Activated T-helper 2 cell treated with anti-CD3 and anti-CD28 coated beads, Interferon-gamma antibody, Interleukin-2, Interleukin-4, amounts not matched to agents 10 μg/mL and 5 μg/mL and 100 μg/mL, durations not matched to agents 14 hours and 24 hours and 36 hours (primary cell): ENCODE results near the gene PAH. TPM values are rescaled to one million over a fixed set of nuclear protein-coding genes. Genes with fewer than 3 reads are reported as not detected.
"Not testable (repeated sequence)": the region's sequence is repeated elsewhere in the genome, so short reads cannot be mapped to it uniquely, and the experiment has no call there.

Experiments
- DNase-seq: peaks from one replicate; pipeline ENCODE4 v3.0.0; 2021; ENCODE audit warnings: low spot score
- H3K27ac Mint-ChIP-seq: one replicate; pipeline ENCODE4 v1.8.0; 2021; ENCODE audit warnings: mixed read lengths
- H3K27me3 Mint-ChIP-seq: one replicate; pipeline ENCODE4 v1.8.0; 2021; ENCODE audit warnings: low read depth, mixed read lengths
- H3K36me3 Mint-ChIP-seq: one replicate; pipeline ENCODE4 v1.8.0; 2021; ENCODE audit warnings: low read depth, mixed read lengths
- H3K4me1 Mint-ChIP-seq: one replicate; pipeline ENCODE4 v1.8.0; 2021; ENCODE audit warnings: low read depth, mixed read lengths
- H3K4me3 Mint-ChIP-seq: one replicate; pipeline ENCODE4 v1.8.0; 2021; ENCODE audit warnings: low read depth, mild to moderate bottlenecking, moderate library complexity, mixed read lengths
- H3K9me3 Mint-ChIP-seq: one replicate; pipeline ENCODE4 v1.8.0; 2021; ENCODE audit warnings: mixed read lengths
- intact Hi-C: fragments of 100-400 bp; cut with micrococcal nuclease; formaldehyde crosslinking; loops from one replicate; pipeline ENCODE4 v1.15.1; 2023
- total RNA-seq: library from RNA; stranded (reverse); gene quantifications from 2 replicates; pipeline ENCODE4 v1.2.3, GENCODE V29; 2022

The PAH gene
- total RNA-seq, 1 donor from 2014 or later, result not detected

DNA sequence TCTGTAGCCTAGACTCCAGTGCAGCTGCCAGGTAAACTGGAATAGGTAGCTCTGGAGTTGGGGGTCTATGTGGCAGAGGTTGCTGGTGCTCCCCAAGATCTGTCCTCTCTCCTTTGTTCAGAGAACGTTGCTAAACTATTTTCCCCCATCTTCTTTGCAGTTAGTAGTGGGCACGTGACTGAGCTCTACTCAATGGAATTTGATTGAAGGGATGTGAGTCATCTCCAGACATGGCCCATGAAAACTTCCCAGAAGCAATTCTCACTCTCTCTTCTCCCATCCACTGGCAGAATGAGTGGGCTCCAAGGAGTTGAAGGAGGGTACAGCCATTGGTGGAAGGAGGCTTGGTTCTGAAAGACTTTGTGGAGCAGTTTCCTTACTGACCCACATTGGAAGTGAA, 44.0 kb downstream of the PAH start:
- Mint-ChIP-seq H3K4me3 (no peak overlapping the region), H3K27ac (no peak overlapping the region), H3K27me3 (no peaks in the 10 kb centered on the region), H3K9me3 (no peaks in the 10 kb centered on the region), H3K4me1 (no peaks in the 10 kb centered on the region), H3K36me3 (no peaks in the 10 kb centered on the region)
- DNase-seq, result no peak
- intact Hi-C loops, result no loop called here

- Mint-ChIP-seq H3K4me1 (no peaks in the 10 kb centered on the region), H3K27me3 (no peaks in the 10 kb centered on the region), H3K36me3 (no peaks in the 10 kb centered on the region), H3K9me3 (no peaks in the 10 kb centered on the region), H3K27ac (no peak overlapping the region), H3K4me3 (no peak overlapping the region)
- intact Hi-C loops, result no loop called here
- no peak for DNase-seq
Observed at GRCh38 chr12:102871014-102871413, 46.0 kb downstream of the PAH start.

GRCh38 chr12:102869571-102869970, 47.5 kb downstream of the PAH start:
- Mint-ChIP-seq H3K27me3 (no peaks in the 10 kb centered on the region), H3K4me1 (no peaks in the 10 kb centered on the region), H3K36me3 (no peaks in the 10 kb centered on the region), H3K27ac (no peak overlapping the region), H3K9me3 (no peaks in the 10 kb centered on the region), H3K4me3 (no peak overlapping the region)
- intact Hi-C loops, result no loop called here
- DNase-seq, result no peak

GRCh38 chr12:102865821-102866615, 51.0 kb downstream of the PAH start:
- no peak for DNase-seq
- H3K27me3 Mint-ChIP-seq, result no peaks in the 10 kb centered on the region
- no peak overlapping the region for H3K27ac Mint-ChIP-seq
- no peaks in the 10 kb centered on the region for H3K4me1 Mint-ChIP-seq
- H3K36me3 Mint-ChIP-seq, result no peaks in the 10 kb centered on the region
- no peaks in the 10 kb centered on the region for H3K9me3 Mint-ChIP-seq
- H3K4me3 Mint-ChIP-seq, result no peak overlapping the region
- intact Hi-C loops, result no loop called here

DNA sequence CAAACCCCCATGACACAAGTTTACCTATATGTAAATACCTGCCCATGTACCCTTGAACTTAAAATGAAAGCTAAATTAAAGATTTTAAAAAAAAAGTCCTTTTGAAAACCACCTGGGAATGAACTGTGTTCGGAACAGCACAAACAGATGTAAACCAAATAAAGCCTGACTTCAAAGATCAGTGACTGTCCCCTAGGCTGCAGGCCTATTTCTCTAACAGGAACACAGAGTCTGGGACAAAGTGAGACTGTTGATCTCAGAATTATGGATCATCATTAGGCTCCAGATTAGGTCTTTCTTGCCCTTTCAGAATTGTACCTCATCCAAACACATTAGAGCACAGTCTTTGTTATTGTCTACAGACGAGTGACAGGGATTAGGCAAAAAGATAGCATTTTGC, 54.6 kb downstream of the PAH start:
- intact Hi-C loops, result no loop called here
- H3K4me3 Mint-ChIP-seq, result no peak overlapping the region
- no peaks in the 10 kb centered on the region for H3K4me1 Mint-ChIP-seq
- H3K36me3 Mint-ChIP-seq, result no peaks in the 10 kb centered on the region
- DNase-seq, result no peak
- no peaks in the 10 kb centered on the region for H3K9me3 Mint-ChIP-seq
- no peak overlapping the region for H3K27ac Mint-ChIP-seq
- no peaks in the 10 kb centered on the region for H3K27me3 Mint-ChIP-seq

- no peak overlapping the region for H3K27ac Mint-ChIP-seq
- no peaks in the 10 kb centered on the region for H3K4me1 Mint-ChIP-seq
- DNase-seq, result no peak
- no peaks in the 10 kb centered on the region for H3K27me3 Mint-ChIP-seq
- H3K36me3 Mint-ChIP-seq, result no peaks in the 10 kb centered on the region
- no peak overlapping the region for H3K4me3 Mint-ChIP-seq
- intact Hi-C loops, result no loop called here
- no peaks in the 10 kb centered on the region for H3K9me3 Mint-ChIP-seq
Observed at GRCh38 chr12:102851246-102851645, 65.8 kb downstream of the PAH start.

DNA sequence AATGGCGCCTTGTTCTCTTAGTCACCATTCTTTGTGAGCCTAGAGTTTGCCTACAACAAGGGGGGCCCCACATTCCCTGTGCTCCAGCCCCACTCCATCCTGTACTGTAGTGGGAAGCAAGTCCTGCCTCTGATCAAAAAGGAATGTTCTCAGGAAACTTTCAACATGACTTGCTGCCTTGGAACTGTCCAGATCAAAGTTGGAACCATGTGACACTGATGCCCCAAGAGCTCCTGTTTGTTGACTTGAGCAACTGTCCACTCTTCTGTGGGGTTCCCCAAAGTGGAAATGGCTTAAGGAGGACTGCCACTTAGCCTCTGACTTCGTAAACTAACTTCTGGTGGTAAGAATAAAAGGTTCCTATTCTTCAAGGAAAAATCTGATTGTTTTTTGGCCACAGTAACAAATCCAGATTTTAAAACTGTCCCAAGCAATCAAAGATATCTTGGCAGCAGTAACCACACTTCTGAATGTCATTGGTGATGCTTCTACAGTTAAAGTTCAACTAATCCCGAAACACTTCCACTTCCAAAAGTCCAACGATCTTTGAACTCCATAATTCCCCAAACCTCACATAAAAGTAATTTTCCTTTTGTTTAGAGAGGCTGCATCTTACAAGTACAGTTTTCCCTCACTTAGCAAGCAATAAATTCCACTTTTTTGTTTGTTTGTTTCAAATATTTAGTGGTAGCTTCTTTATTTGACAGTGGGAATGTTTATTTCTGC, 67.2 kb downstream of the PAH start:
- Mint-ChIP-seq H3K27ac (no peak overlapping the region), H3K4me3 (no peak overlapping the region), H3K27me3 (no peaks in the 10 kb centered on the region), H3K9me3 (no peaks in the 10 kb centered on the region), H3K36me3 (no peaks in the 10 kb centered on the region), H3K4me1 (no peaks in the 10 kb centered on the region)
- DNase-seq, result no peak
- intact Hi-C loops, result no loop called here

DNA sequence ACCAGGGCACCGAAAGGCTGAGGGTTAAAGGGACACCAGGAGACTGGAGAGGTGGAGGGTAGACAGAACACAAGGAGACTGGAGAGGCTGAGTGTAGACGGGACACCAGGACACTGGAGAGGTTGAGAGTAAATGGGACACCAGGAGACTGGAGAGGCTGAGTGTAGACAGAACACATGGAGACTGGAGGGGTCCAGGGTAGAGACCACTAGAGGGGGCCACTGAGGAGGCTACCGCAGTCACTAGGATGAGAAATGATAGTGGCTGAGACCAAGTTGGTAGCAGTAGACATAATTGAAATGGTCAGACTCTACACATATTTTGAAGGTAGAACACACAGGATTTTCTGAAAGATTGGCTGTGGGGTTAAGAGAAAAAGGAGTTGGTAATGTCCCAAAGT, 68.2 kb downstream of the PAH start:
- intact Hi-C loops, result no loop called here
- Mint-ChIP-seq H3K27ac (no peak overlapping the region), H3K9me3 (no peaks in the 10 kb centered on the region), H3K27me3 (no peaks in the 10 kb centered on the region), H3K4me3 (no peak overlapping the region), H3K4me1 (no peaks in the 10 kb centered on the region), H3K36me3 (no peaks in the 10 kb centered on the region)
- DNase-seq, result no peak

DNA sequence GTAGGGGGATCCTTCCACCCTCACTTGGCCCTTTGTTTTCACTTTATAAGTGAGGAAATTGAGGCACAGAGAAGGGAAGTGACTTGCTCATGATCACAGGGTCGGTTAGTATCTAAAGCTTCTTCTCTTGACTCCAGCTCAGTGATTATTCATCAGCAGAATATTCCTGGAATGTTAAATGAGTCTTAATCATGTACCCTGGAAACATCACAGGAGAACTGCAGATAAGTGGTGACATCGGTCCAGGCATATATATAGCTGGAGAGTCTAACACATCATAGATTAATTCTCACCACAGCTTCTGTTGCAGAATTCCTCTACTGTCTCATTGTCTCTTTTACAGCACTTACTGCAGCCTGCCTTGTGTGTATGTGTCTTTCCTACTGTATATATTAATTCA, 69.9 kb downstream of the PAH start:
- Mint-ChIP-seq H3K4me1 (no peaks in the 10 kb centered on the region), H3K27me3 (no peaks in the 10 kb centered on the region), H3K27ac (no peak overlapping the region), H3K9me3 (no peaks in the 10 kb centered on the region), H3K36me3 (no peaks in the 10 kb centered on the region), H3K4me3 (no peak overlapping the region)
- intact Hi-C loops, result no loop called here
- no peak for DNase-seq

DNA sequence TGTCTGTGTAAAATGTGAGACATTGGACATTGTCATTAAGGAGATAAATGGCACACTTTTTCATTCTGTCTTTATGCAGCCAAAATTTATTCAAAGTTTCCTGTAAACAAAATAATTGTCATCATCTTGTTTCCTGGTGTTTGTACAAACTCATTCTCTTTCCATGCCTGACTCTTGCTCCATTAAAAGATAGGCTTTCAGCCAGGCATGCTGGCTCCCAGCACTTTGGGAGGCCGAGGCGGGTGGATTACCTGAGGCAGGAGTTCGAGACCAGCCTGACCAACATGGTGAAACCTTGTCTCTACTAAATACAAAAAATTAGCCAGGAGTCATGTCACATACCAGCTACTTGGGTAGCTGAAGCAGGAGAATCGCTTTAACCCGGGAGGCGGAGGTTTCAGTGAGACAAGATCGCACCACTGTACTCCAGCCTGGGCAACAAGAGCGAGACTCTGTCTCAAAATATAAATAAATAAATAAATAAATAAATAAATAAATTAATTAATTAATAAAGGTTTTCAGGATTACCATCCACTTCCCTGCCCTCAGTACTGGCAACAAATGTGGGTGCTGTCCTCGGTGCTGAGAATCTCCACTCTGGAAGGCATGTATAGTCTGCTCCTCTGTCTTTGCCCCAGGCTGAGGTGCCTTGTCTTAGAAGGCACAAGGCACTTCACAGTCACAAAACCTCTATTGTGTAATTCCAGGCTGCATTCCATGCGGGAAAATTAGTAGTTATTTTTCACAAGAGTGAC, 83.2 kb downstream of the PAH start:
- H3K27me3 Mint-ChIP-seq, result no peaks in the 10 kb centered on the region
- no peak for DNase-seq
- H3K4me1 Mint-ChIP-seq, result no peaks in the 10 kb centered on the region

GRCh38 chr12:102832826-102833225, 84.2 kb downstream of the PAH start:
- H3K4me1 Mint-ChIP-seq, H3K4me3 Mint-ChIP-seq, DNase-seq, H3K27me3 Mint-ChIP-seq, intact Hi-C loops, H3K9me3 Mint-ChIP-seq, H3K36me3 Mint-ChIP-seq, H3K27ac Mint-ChIP-seq: not testable (repeated sequence)

More for the DNA sequence above, 83.2 kb downstream of the PAH start:
- no peaks in the 10 kb centered on the region for H3K36me3 Mint-ChIP-seq
- no peaks in the 10 kb centered on the region for H3K9me3 Mint-ChIP-seq
- H3K27ac Mint-ChIP-seq, result no peak overlapping the region
- no peak overlapping the region for H3K4me3 Mint-ChIP-seq
- intact Hi-C loops, result no loop called here

GRCh38 chr12:102824218-102824835, 92.7 kb downstream of the PAH start:
- DNase-seq, result no peak
- H3K4me1 Mint-ChIP-seq, result no peaks in the 10 kb centered on the region
- H3K27me3 Mint-ChIP-seq, result peaks cover 14% of the 10 kb centered on the region
- H3K4me3 Mint-ChIP-seq, result no peak overlapping the region
- no peaks in the 10 kb centered on the region for H3K9me3 Mint-ChIP-seq
- H3K27ac Mint-ChIP-seq, result no peak overlapping the region
- intact Hi-C loops, result no loop called here
- H3K36me3 Mint-ChIP-seq, result no peaks in the 10 kb centered on the region
